Raji (cell line): Measurements from ENCODE around the gene CDH23.

ENCODE experiments used
- POLR2A ChIP-seq: IDR thresholded peaks from 2 replicates; pipeline ENCODE4 v1.6.1; 2011; ENCODE audit warnings: low read depth, low read length, control low read depth; ENCODE audit not compliant: insufficient read depth

CDH23 gene

GRCh38 chr10:71690094-71690720 is 293.5 kb downstream of the CDH23 start:
- TF ChIP-seq POLR2A, result no peak

- TF ChIP-seq POLR2A, result no peak
Measured at GRCh38 chr10:71691405-71691804, 294.7 kb downstream of the CDH23 start.

- TF ChIP-seq POLR2A, result no peak
Measured at GRCh38 chr10:71692598-71693306, 296.0 kb downstream of the CDH23 start.

GRCh38 chr10:71693377-71693776 is 296.7 kb downstream of the CDH23 start:
- TF ChIP-seq POLR2A, result no peak

GRCh38 chr10:71694039-71694501 is 297.4 kb downstream of the CDH23 start:
- TF ChIP-seq POLR2A, result no peak

GRCh38 chr10:71694567-71694968 is 297.8 kb downstream of the CDH23 start:
- 0 out of 2 replicates have a peak, but pooled peaks have one; percentile 18 for TF ChIP-seq POLR2A

- no peak for TF ChIP-seq POLR2A
Measured at GRCh38 chr10:71695502-71696476, 299.1 kb downstream of the CDH23 start.

GRCh38 chr10:71696628-71697326 is 300.1 kb downstream of the CDH23 start:
- no peak for TF ChIP-seq POLR2A

GRCh38 chr10:71697938-71698709 is 301.4 kb downstream of the CDH23 start:
- no peak for TF ChIP-seq POLR2A

- TF ChIP-seq POLR2A, result no peak
Measured at GRCh38 chr10:71698737-71699136, 302.0 kb downstream of the CDH23 start.

- TF ChIP-seq POLR2A, result no peak
Measured at GRCh38 chr10:71700731-71701368, 304.1 kb downstream of the CDH23 start.

- TF ChIP-seq POLR2A, result no peak
Measured at GRCh38 chr10:71701496-71702132, 304.9 kb downstream of the CDH23 start.

- no peak for TF ChIP-seq POLR2A
Measured at GRCh38 chr10:71703577-71703976, 306.9 kb downstream of the CDH23 start.
